ENCODE results near the gene ADAMTS7. TPM values are rescaled to one million over a fixed set of nuclear protein-coding genes. Genes with fewer than 3 reads are reported as not detected.
"Not testable (repeated sequence)": the region's sequence is repeated elsewhere in the genome, so short reads cannot be mapped to it uniquely, and the experiment has no call there.

The ADAMTS7 gene
- total RNA-seq, 1 experiment from 2014 or later, result 10.7 TPM

DNA sequence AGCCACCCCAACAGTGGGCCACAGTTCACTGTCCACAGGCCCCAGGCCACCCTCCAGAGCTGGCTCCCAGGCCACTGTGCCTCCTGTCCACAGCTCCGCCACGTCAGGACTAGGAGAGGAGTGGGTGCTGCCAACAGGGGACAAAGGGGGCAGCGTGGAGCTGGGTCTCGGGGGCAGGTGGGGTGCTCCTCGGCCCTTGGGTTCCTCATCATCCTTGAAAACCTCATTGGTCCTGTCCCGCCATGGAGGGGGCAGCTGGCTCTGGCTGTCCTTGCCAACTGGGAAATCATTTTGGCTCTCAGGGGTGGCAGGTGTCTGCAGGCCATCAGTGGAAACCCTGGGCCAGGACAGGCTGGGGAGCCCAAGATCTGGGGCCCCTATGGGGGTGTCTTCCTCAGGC, 45.2 kb downstream of the ADAMTS7 start:
- no peak overlapping the region for H3K27ac Mint-ChIP-seq (ENCODE audit: low read depth, unreplicated experiment)

DNA sequence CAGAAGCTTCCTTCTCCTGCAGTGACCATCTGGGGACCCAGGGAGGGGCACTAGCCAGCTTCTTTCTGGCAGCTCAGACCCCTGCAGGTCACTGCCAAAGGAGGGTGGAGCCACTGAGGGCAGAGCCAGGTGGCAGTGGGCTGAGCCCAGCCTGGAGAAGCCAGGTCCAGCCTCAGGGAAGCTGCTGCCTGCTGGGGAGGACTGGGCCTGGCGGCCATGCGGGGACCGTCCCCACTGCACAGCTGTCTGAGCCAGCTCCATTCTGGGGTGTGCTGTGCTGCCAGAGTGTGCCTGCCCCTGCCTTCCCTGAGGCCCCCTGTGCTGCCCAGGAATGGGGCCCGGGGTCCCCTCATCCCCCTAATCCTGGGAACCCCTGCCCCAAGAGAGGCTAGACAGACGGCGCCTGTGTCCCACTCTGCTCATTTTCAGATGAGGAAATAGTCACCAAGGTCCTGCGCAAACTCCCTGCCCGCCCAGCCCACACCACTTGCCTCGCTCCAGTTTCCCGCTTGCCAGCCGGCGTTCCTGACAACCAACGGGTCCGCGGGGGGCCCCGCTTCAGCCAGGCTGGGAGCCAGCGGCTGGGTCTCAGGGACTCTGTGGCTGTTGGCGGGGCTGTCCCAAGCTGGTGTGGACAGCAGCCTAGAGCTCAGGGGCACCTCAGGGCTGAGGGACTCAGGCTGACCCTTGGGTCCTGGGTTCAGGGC, 46.0 kb downstream of the ADAMTS7 start:
- POLR2A ChIA-PET; H3K9me3 Mint-ChIP-seq (ENCODE audit: unreplicated experiment); H3K27ac Mint-ChIP-seq (ENCODE audit: low read depth, unreplicated experiment); BruUV-seq (replicated peaks); H3K4me3 Mint-ChIP-seq (ENCODE audit: unreplicated experiment); intact Hi-C loops (cut with micrococcal nuclease); H3K27me3 Mint-ChIP-seq (ENCODE audit: insufficient read depth, unreplicated experiment); DNase-seq (ENCODE audit: unreplicated experiment): not testable (repeated sequence)
- Mint-ChIP-seq H3K4me1 (ENCODE audit: insufficient read depth, unreplicated experiment) (peaks cover 11% of the 10 kb centered on the region), H3K36me3 (ENCODE audit: insufficient read depth, unreplicated experiment) (peaks cover 11% of the 10 kb centered on the region)
- CTCF ChIA-PET, result interaction anchor here (0.6 kb wide), 1 partner anchor 12 kb away, joined by 5 read pairs; no protein-coding TSS in a partner anchor

More for the DNA sequence above, 45.2 kb downstream of the ADAMTS7 start:
- Mint-ChIP-seq H3K9me3 (ENCODE audit: unreplicated experiment) (no peaks in the 10 kb centered on the region), H3K27me3 (ENCODE audit: insufficient read depth, unreplicated experiment) (no peaks in the 10 kb centered on the region), H3K36me3 (ENCODE audit: insufficient read depth, unreplicated experiment) (peaks cover 16% of the 10 kb centered on the region), H3K4me3 (ENCODE audit: unreplicated experiment) (no peak overlapping the region), H3K4me1 (ENCODE audit: insufficient read depth, unreplicated experiment) (peaks cover 11% of the 10 kb centered on the region)
- TF ChIP-seq, protein P1, sequence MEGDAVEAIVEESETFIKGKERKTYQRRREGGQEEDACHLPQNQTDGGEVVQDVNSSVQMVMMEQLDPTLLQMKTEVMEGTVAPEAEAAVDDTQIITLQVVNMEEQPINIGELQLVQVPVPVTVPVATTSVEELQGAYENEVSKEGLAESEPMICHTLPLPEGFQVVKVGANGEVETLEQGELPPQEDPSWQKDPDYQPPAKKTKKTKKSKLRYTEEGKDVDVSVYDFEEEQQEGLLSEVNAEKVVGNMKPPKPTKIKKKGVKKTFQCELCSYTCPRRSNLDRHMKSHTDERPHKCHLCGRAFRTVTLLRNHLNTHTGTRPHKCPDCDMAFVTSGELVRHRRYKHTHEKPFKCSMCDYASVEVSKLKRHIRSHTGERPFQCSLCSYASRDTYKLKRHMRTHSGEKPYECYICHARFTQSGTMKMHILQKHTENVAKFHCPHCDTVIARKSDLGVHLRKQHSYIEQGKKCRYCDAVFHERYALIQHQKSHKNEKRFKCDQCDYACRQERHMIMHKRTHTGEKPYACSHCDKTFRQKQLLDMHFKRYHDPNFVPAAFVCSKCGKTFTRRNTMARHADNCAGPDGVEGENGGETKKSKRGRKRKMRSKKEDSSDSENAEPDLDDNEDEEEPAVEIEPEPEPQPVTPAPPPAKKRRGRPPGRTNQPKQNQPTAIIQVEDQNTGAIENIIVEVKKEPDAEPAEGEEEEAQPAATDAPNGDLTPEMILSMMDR (IDR thresholded peaks at IDR 0.05; ENCODE audit: unreplicated experiment), result no peak
- ChIA-PET POLR2A (no interaction called here), CTCF (interaction anchor here (0.6 kb wide), 1 partner anchor 13 kb away, joined by 5 read pairs; no protein-coding TSS in a partner anchor)
- intact Hi-C loops (cut with micrococcal nuclease), result no loop called here
- DNase-seq (ENCODE audit: unreplicated experiment), result no peak
- no TSS peak for BruUV-seq (replicated peaks)

DNA sequence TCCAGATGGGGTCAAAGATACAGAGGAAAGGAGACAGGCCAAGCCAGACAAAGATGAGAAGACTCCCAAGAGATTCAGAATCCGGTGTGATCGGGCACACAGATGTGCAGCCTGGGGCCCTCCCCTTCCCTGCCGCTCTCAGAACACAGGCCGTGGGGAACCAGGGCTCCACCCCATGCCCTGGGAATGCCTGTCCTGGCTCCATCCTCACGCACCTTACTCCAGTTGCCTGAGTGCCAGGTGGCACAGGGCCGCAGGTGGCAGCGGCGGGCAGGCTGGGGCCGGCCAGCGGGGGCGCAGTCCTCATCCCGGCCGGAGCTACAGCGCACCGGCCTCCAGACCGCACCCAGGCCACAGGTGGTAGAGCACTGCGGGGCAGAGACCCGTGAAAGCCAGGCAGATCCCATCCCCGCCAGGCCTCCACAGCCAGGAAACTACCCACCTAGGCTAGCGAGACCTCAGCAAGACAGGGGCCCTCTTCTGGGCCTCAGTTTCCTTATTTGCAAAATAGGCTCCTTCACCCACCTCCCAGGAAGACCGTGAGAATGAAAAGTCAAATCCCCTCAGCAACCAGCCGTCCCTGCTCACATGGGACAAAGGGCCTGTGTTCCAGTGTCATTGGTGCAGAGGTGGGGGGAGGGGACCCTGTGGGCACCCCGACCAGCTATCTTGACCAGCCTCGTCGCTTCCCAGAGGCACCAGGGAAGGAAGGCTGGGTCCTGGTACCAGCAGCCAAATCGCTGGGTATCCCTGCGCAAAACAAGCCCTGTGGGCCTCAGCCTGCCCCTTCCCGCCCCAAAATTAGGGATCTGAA, 46.7 kb downstream of the ADAMTS7 start:
- H3K27me3 Mint-ChIP-seq (ENCODE audit: insufficient read depth, unreplicated experiment); CTCF ChIA-PET; H3K36me3 Mint-ChIP-seq (ENCODE audit: insufficient read depth, unreplicated experiment); H3K27ac Mint-ChIP-seq (ENCODE audit: low read depth, unreplicated experiment); H3K4me3 Mint-ChIP-seq (ENCODE audit: unreplicated experiment); DNase-seq (ENCODE audit: unreplicated experiment); POLR2A ChIA-PET; BruUV-seq (replicated peaks); H3K9me3 Mint-ChIP-seq (ENCODE audit: unreplicated experiment); intact Hi-C loops (cut with micrococcal nuclease): not testable (repeated sequence)
- H3K4me1 Mint-ChIP-seq (ENCODE audit: insufficient read depth, unreplicated experiment), result peaks cover 11% of the 10 kb centered on the region

DNA sequence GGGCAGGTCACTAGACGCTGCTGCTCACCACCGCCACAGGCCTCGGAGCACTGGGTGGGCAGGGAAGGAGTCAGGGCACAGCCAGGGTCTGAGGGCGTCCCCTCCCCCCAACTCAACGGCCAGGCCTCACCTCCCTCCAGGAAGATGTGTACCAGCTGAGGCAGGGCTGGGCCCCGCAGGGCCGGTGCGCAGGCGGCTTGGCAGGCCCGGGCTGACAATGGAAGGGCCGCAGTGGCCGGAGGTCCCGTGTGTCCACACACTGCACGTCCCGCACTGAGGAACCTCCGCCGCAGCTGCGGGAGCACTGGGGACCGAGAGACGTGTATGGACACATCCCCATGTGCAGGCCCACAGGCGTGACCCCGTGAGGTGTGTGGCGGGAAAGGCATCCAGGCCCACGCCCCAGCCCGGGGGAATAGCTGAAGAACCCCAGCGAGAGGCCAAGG, 47.4 kb downstream of the ADAMTS7 start:
- Mint-ChIP-seq H3K4me1 (ENCODE audit: insufficient read depth, unreplicated experiment) (peaks cover 11% of the 10 kb centered on the region), H3K4me3 (ENCODE audit: unreplicated experiment) (no peak overlapping the region), H3K27me3 (ENCODE audit: insufficient read depth, unreplicated experiment) (no peaks in the 10 kb centered on the region), H3K27ac (ENCODE audit: low read depth, unreplicated experiment) (no peak overlapping the region), H3K9me3 (ENCODE audit: unreplicated experiment) (no peaks in the 10 kb centered on the region), H3K36me3 (ENCODE audit: insufficient read depth, unreplicated experiment) (peaks cover 4% of the 10 kb centered on the region)
- POLR2A ChIA-PET, result no interaction called here
- BruUV-seq (replicated peaks), result no TSS peak
- intact Hi-C loops (cut with micrococcal nuclease), result no loop called here
- CTCF ChIA-PET, result interaction anchor here (0.7 kb wide), 1 partner anchor 9 kb away, joined by 3 read pairs; no protein-coding TSS in a partner anchor
- TF ChIP-seq, protein P1 (IDR thresholded peaks at IDR 0.05; ENCODE audit: unreplicated experiment), result no peak
- no peak for DNase-seq (ENCODE audit: unreplicated experiment)

Data from MCF 10A (cell line).